ENCODE results near the gene GRM2.

- no peak for TF ChIP-seq CTCF (IDR thresholded peaks at IDR 0.05)
- no peak for TF ChIP-seq POLR2AphosphoS5 (IDR thresholded peaks at IDR 0.05)
Measured at GRCh38 chr3:51700403-51700802, 6.5 kb upstream of the GRM2 start.
